Smooth muscle cell (in vitro differentiated cells): ENCODE data around the gene MLLT11. TPM values are rescaled to one million over a fixed set of nuclear protein-coding genes. Genes with fewer than 3 reads are reported as not detected.

Experiments used
- DNase-seq: peaks from one replicate; lab custom pipeline; 2025; ENCODE audit not compliant: unreplicated experiment; lab: John Stamatoyannopoulos, UW
- H2AFZ ChIP-seq: fragments of 200-600 bp; sonication (generic); 2 replicates; pipeline ENCODE4 v1.6.0; 2016; ENCODE audit warnings: antibody characterized with exemption, low read depth, mild to moderate bottlenecking
- H3F3A ChIP-seq: fragments of 200-600 bp; sonication (generic); 2 replicates; pipeline ENCODE4 v1.6.0; 2017; ENCODE audit warnings: antibody characterized with exemption, low read depth
- H3K27ac ChIP-seq: fragments of 200-600 bp; sonication (generic); 2 replicates; pipeline ENCODE4 v1.5.1; 2016; ENCODE audit warnings: low read depth, mild to moderate bottlenecking
- H3K27me3 ChIP-seq: fragments of 200-600 bp; sonication (generic); 2 replicates; pipeline ENCODE4 v1.6.1; 2016; ENCODE audit warnings: low read depth, mild to moderate bottlenecking
- H3K36me3 ChIP-seq: fragments of 200-600 bp; sonication (generic); 2 replicates; pipeline ENCODE4 v1.5.1; 2016; ENCODE audit warnings: low read depth
- H3K4me1 ChIP-seq: fragments of 200-600 bp; sonication (generic); 2 replicates; pipeline ENCODE4 v1.5.1; 2016; ENCODE audit warnings: low read depth
- H3K4me2 ChIP-seq: fragments of 200-600 bp; sonication (generic); 2 replicates; pipeline ENCODE4 v1.6.0; 2016; ENCODE audit warnings: mild to moderate bottlenecking
- H3K4me3 ChIP-seq: fragments of 200-600 bp; sonication (generic); 2 replicates; pipeline ENCODE4 v1.5.1; 2016; ENCODE audit warnings: mild to moderate bottlenecking
- H3K79me2 ChIP-seq: fragments of 200-600 bp; sonication (generic); 2 replicates; pipeline ENCODE4 v1.6.0; 2016; ENCODE audit warnings: low read depth, mild to moderate bottlenecking
- H3K9ac ChIP-seq: fragments of 200-600 bp; sonication (generic); 2 replicates; pipeline ENCODE4 v1.6.0; 2016; ENCODE audit warnings: low read depth
- H3K9me3 ChIP-seq: fragments of 200-600 bp; sonication (generic); replicated peaks from 2 replicates; pipeline ENCODE4 v1.5.1; 2016; ENCODE audit warnings: low read depth
- H4K20me1 ChIP-seq: fragments of 200-600 bp; sonication (generic); 2 replicates; pipeline ENCODE4 v1.6.0; 2016; ENCODE audit warnings: low read depth
- CTCF ChIP-seq: fragments of 200-600 bp; sonication (generic); IDR thresholded peaks from 2 replicates; pipeline ENCODE4 v1.5.1; 2017; ENCODE audit warnings: borderline replicate concordance, mild to moderate bottlenecking, antibody characterized with exemption; ENCODE audit not compliant: insufficient read depth, poor library complexity, severe bottlenecking
- WGBS: methylation state at CpG from one replicate; pipeline ENCODE4 v1.1.7; 2016; ENCODE audit warnings: low lambda C conversion rate; 5-methylcytosine and 5-hydroxymethylcytosine counted together
- polyA plus RNA-seq: library from polyadenylated mRNA; unstranded; fragments of >200 nt; fragmentation: Nextera tagmentation; extraction: Ambion mirVana; gene quantifications from 2 replicates; pipeline ENCODE4 v1.2.1, GENCODE V29; 2016
- total RNA-seq: library from RNA; depleted of rRNA; stranded (reverse); fragments of >200 nt; gene quantifications from 2 replicates; pipeline ENCODE4 v1.2.3, GENCODE V29; 2014

Gene MLLT11
- total and polyA plus RNA-seq, 2 experiments from 2014 or later, result 53.4 to 74.2 TPM

- peak overlapping the region; percentile 100 for H3K4me3 ChIP-seq
- peak overlapping the region; percentile 98 for H3K9ac ChIP-seq
Measured at GRCh38 chr1:151062741-151063371, 2.7 kb downstream of the MLLT11 start.

GRCh38 chr1:151065089-151065645 is 5.0 kb downstream of the MLLT11 start:
- Histone ChIP-seq H3K4me2 (peak overlapping the region; percentile 3), H3K36me3 (no peaks in the 10 kb centered on the region), H3K4me1 (peaks cover 16% of the 10 kb centered on the region), H2AFZ (no peak overlapping the region), H3K9me3 (no peaks in the 10 kb centered on the region), H3K27me3 (no peaks in the 10 kb centered on the region), H4K20me1 (peaks cover 27% of the 10 kb centered on the region), H3K4me3 (no peak overlapping the region), H3K79me2 (peaks cover 93% of the 10 kb centered on the region), H3K27ac (peak overlapping the region; percentile 49), H3K9ac (no peak overlapping the region), H3F3A (peaks cover 20% of the 10 kb centered on the region)
- TF ChIP-seq CTCF, result no peak
- DNase-seq, result no peak

More at GRCh38 chr1:151062741-151063371, 2.7 kb downstream of the MLLT11 start:
- Histone ChIP-seq H3K4me2 (peak overlapping the region; percentile 98), H3K9me3 (no peaks in the 10 kb centered on the region), H3K27me3 (no peaks in the 10 kb centered on the region), H3F3A (peaks cover 11% of the 10 kb centered on the region), H3K79me2 (peaks cover 100% of the 10 kb centered on the region), H4K20me1 (peaks cover 38% of the 10 kb centered on the region), H2AFZ (no peak overlapping the region), H3K4me1 (peaks cover 21% of the 10 kb centered on the region), H3K27ac (peak overlapping the region; percentile 98), H3K36me3 (no peaks in the 10 kb centered on the region)
- no peak for DNase-seq
- 0% methylated on average over 3 of the region's 3 CpGs for WGBS
- TF ChIP-seq CTCF, result no peak

- peak overlapping the region; percentile 90 for H3K27ac ChIP-seq
Measured at GRCh38 chr1:151067185-151067584, 7.0 kb downstream of the MLLT11 start.

More at GRCh38 chr1:151067185-151067584, 7.0 kb downstream of the MLLT11 start:
- no peak for TF ChIP-seq CTCF
- Histone ChIP-seq H3K9ac (no peak overlapping the region), H3K4me3 (no peak overlapping the region), H2AFZ (no peak overlapping the region), H4K20me1 (peaks cover 27% of the 10 kb centered on the region), H3K27me3 (no peaks in the 10 kb centered on the region), H3F3A (peaks cover 25% of the 10 kb centered on the region), H3K4me2 (no peak overlapping the region), H3K9me3 (no peaks in the 10 kb centered on the region), H3K36me3 (no peaks in the 10 kb centered on the region), H3K79me2 (peaks cover 73% of the 10 kb centered on the region), H3K4me1 (peaks cover 7% of the 10 kb centered on the region)
- DNase-seq, result no peak
- WGBS, result 100% methylated on average over 3 of the region's 4 CpGs
